T-helper 17 cell (primary cell): ENCODE measurements around the gene TMTC4. TPM values are rescaled to one million over a fixed set of nuclear protein-coding genes. Genes with fewer than 3 reads are reported as not detected.
A peak's percentile ranks its signal among the peaks of the same experiment; 100 is the strongest.

Source experiments
- ATAC-seq: fragments of 150-1000 bp; cut with Tn5 transposase; 2 replicates; pipeline ENCODE4 v1.10.0; 2021; ENCODE audit warnings: mild to moderate bottlenecking, moderate library complexity
- DNase-seq, 3 donors: peaks; one replicate each; pipeline versions ENCODE4 v3.0.0 to v3.0.0-alpha.2; 2020 to 2021
- H3K9me3 ChIP-seq: one replicate; pipeline ENCODE4 v1.7.0; 2013; ENCODE audit warnings: low read length, mild to moderate bottlenecking; ENCODE audit not compliant: control insufficient read depth, poor library complexity, severe bottlenecking
- H3K27ac Mint-ChIP-seq: one replicate; pipeline ENCODE4 v1.8.0; 2022; ENCODE audit warnings: mild to moderate bottlenecking, moderate library complexity, mixed read lengths
- H3K27me3 Mint-ChIP-seq: one replicate; pipeline ENCODE4 v1.8.0; 2022; ENCODE audit warnings: mixed read lengths
- H3K36me3 Mint-ChIP-seq: one replicate; pipeline ENCODE4 v1.8.0; 2022; ENCODE audit warnings: low read depth, mixed read lengths
- H3K4me1 Mint-ChIP-seq: one replicate; pipeline ENCODE4 v1.8.0; 2022; ENCODE audit warnings: mild to moderate bottlenecking, mixed read lengths
- H3K4me3 Mint-ChIP-seq: one replicate; pipeline ENCODE4 v1.8.0; 2022; ENCODE audit warnings: mild to moderate bottlenecking, moderate library complexity, mixed read lengths
- total RNA-seq, 4 donors: library from RNA in 2 of 4; stranded (reverse) in 2 of 4; gene quantifications; one replicate each; pipeline ENCODE4 v1.2.3 and lab custom pipeline; 2022 to 2026

Gene TMTC4
- total RNA-seq, 2 donors from 2014 or later: 13.7 to 14.4 TPM

GRCh38 chr13:100660761-100661160 is 13.8 kb downstream of the TMTC4 start:
- peaks cover 16% of the 10 kb centered on the region for H3K36me3 Mint-ChIP-seq
- peaks cover 18% of the 10 kb centered on the region for H3K4me1 Mint-ChIP-seq
- no peak for ATAC-seq
- H3K9me3 ChIP-seq: no peaks in the 10 kb centered on the region
- no peak overlapping the region for H3K4me3 Mint-ChIP-seq
- DNase-seq: no peak
- no peaks in the 10 kb centered on the region for H3K27me3 Mint-ChIP-seq
- H3K27ac Mint-ChIP-seq: no peak overlapping the region

- ATAC-seq (no peak), DNase-seq (no peak)
- Mint-ChIP-seq H3K27ac (no peak overlapping the region), H3K27me3 (no peaks in the 10 kb centered on the region), H3K4me1 (peaks cover 14% of the 10 kb centered on the region), H3K4me3 (no peak overlapping the region), H3K36me3 (peaks cover 15% of the 10 kb centered on the region)
- no peaks in the 10 kb centered on the region for H3K9me3 ChIP-seq
Observed at GRCh38 chr13:100659578-100659977, 15.0 kb downstream of the TMTC4 start.

GRCh38 chr13:100658363-100658762 is 16.2 kb downstream of the TMTC4 start:
- Mint-ChIP-seq H3K4me3 (peak overlapping the region; percentile 41), H3K27me3 (no peaks in the 10 kb centered on the region), H3K4me1 (peaks cover 14% of the 10 kb centered on the region), H3K27ac (peak overlapping the region; percentile 87), H3K36me3 (peaks cover 14% of the 10 kb centered on the region)
- no peak for ATAC-seq
- no peaks in the 10 kb centered on the region for H3K9me3 ChIP-seq
- DNase-seq: no peak

GRCh38 chr13:100657881-100658315 is 16.7 kb downstream of the TMTC4 start:
- peaks cover 14% of the 10 kb centered on the region for H3K36me3 Mint-ChIP-seq
- H3K27ac Mint-ChIP-seq: peak overlapping the region; percentile 87

GRCh38 chr13:100652510-100652909 is 22.1 kb downstream of the TMTC4 start:
- Mint-ChIP-seq H3K4me3 (no peak overlapping the region), H3K27me3 (no peaks in the 10 kb centered on the region), H3K36me3 (peaks cover 10% of the 10 kb centered on the region), H3K4me1 (peaks cover 7% of the 10 kb centered on the region), H3K27ac (no peak overlapping the region)
- DNase-seq (no peak), ATAC-seq (no peak)
- H3K9me3 ChIP-seq: no peaks in the 10 kb centered on the region

More at GRCh38 chr13:100657881-100658315, 16.7 kb downstream of the TMTC4 start:
- H3K4me1 Mint-ChIP-seq: peaks cover 15% of the 10 kb centered on the region
- DNase-seq: no peak
- H3K27me3 Mint-ChIP-seq: no peaks in the 10 kb centered on the region
- H3K9me3 ChIP-seq: no peaks in the 10 kb centered on the region
- H3K4me3 Mint-ChIP-seq: no peak overlapping the region
- ATAC-seq: no peak

GRCh38 chr13:100650326-100650725 is 24.3 kb downstream of the TMTC4 start:
- Mint-ChIP-seq H3K4me3 (no peak overlapping the region), H3K36me3 (peaks cover 5% of the 10 kb centered on the region), H3K4me1 (peaks cover 7% of the 10 kb centered on the region), H3K27me3 (no peaks in the 10 kb centered on the region), H3K27ac (peak overlapping the region; percentile 75)
- DNase-seq: no peak
- ATAC-seq: no peak
- no peaks in the 10 kb centered on the region for H3K9me3 ChIP-seq

- DNase-seq (no peak), ATAC-seq (no peak)
- H3K4me1 Mint-ChIP-seq: peaks cover 7% of the 10 kb centered on the region
- no peaks in the 10 kb centered on the region for H3K9me3 ChIP-seq
- H3K36me3 Mint-ChIP-seq: peaks cover 5% of the 10 kb centered on the region
- H3K27ac Mint-ChIP-seq: no peak overlapping the region
- no peak overlapping the region for H3K4me3 Mint-ChIP-seq
- no peaks in the 10 kb centered on the region for H3K27me3 Mint-ChIP-seq
Observed at GRCh38 chr13:100648354-100648753, 26.2 kb downstream of the TMTC4 start.

- Mint-ChIP-seq H3K4me3 (no peak overlapping the region), H3K27me3 (no peaks in the 10 kb centered on the region), H3K4me1 (peaks cover 6% of the 10 kb centered on the region), H3K27ac (no peak overlapping the region), H3K36me3 (peaks cover 4% of the 10 kb centered on the region)
- ATAC-seq (no peak), DNase-seq (no peak)
- no peaks in the 10 kb centered on the region for H3K9me3 ChIP-seq
Observed at GRCh38 chr13:100646871-100647270, 27.7 kb downstream of the TMTC4 start.

- no peak for ATAC-seq
- H3K9me3 ChIP-seq: no peaks in the 10 kb centered on the region
- H3K27me3 Mint-ChIP-seq: no peaks in the 10 kb centered on the region
- DNase-seq: no peak
- peak overlapping the region; percentile 49 for H3K27ac Mint-ChIP-seq
- H3K4me3 Mint-ChIP-seq: no peak overlapping the region
- H3K36me3 Mint-ChIP-seq: peaks cover 8% of the 10 kb centered on the region
- H3K4me1 Mint-ChIP-seq: peaks cover 6% of the 10 kb centered on the region
Observed at GRCh38 chr13:100646030-100646673, 28.4 kb downstream of the TMTC4 start.

GRCh38 chr13:100645382-100645781 is 29.2 kb downstream of the TMTC4 start:
- DNase-seq (no peak), ATAC-seq (no peak)
- no peaks in the 10 kb centered on the region for H3K9me3 ChIP-seq
- peaks cover 7% of the 10 kb centered on the region for H3K36me3 Mint-ChIP-seq
- no peak overlapping the region for H3K27ac Mint-ChIP-seq
- peaks cover 6% of the 10 kb centered on the region for H3K4me1 Mint-ChIP-seq
- no peaks in the 10 kb centered on the region for H3K27me3 Mint-ChIP-seq
- no peak overlapping the region for H3K4me3 Mint-ChIP-seq

- H3K9me3 ChIP-seq: no peaks in the 10 kb centered on the region
- Mint-ChIP-seq H3K36me3 (peaks cover 6% of the 10 kb centered on the region), H3K27ac (no peak overlapping the region), H3K27me3 (no peaks in the 10 kb centered on the region), H3K4me1 (peaks cover 2% of the 10 kb centered on the region), H3K4me3 (no peak overlapping the region)
- ATAC-seq (no peak), DNase-seq (no peak)
Observed at GRCh38 chr13:100644371-100644770, 30.2 kb downstream of the TMTC4 start.

GRCh38 chr13:100637796-100638195 is 36.8 kb downstream of the TMTC4 start:
- Mint-ChIP-seq H3K27me3 (no peaks in the 10 kb centered on the region), H3K36me3 (peaks cover 6% of the 10 kb centered on the region), H3K4me1 (peaks cover 2% of the 10 kb centered on the region), H3K27ac (no peak overlapping the region), H3K4me3 (no peak overlapping the region)
- DNase-seq (no peak), ATAC-seq (no peak)
- H3K9me3 ChIP-seq: no peaks in the 10 kb centered on the region

GRCh38 chr13:100637380-100637779 is 37.2 kb downstream of the TMTC4 start:
- H3K9me3 ChIP-seq: no peaks in the 10 kb centered on the region
- Mint-ChIP-seq H3K27me3 (no peaks in the 10 kb centered on the region), H3K27ac (no peak overlapping the region), H3K4me1 (peaks cover 2% of the 10 kb centered on the region), H3K4me3 (no peak overlapping the region), H3K36me3 (peaks cover 6% of the 10 kb centered on the region)
- no peak for DNase-seq
- ATAC-seq: no peak

GRCh38 chr13:100636441-100636840 is 38.2 kb downstream of the TMTC4 start:
- Mint-ChIP-seq H3K36me3 (peaks cover 2% of the 10 kb centered on the region), H3K4me3 (no peak overlapping the region), H3K27ac (no peak overlapping the region), H3K4me1 (peaks cover 6% of the 10 kb centered on the region), H3K27me3 (no peaks in the 10 kb centered on the region)
- no peak for DNase-seq
- no peaks in the 10 kb centered on the region for H3K9me3 ChIP-seq
- ATAC-seq: no peak
